ENCODE data around the gene RAB18. TPM values are rescaled to one million over a fixed set of nuclear protein-coding genes. Genes with fewer than 3 reads are reported as not detected.

The RAB18 gene
- total RNA-seq, 4 donors from 2014 or later = 46.0 to 51.6 (median 47.1) TPM

- in situ Hi-C loops (cut with MboI; ENCODE audit: low sequenced_read_pairs in 4 of 4) = no loop called here
- Histone ChIP-seq H3K27me3 (no peaks in the 10 kb centered on the region), H3K36me3 (peaks cover 0 to 10% of the 10 kb centered on the region in 2 donors), H3K27ac (peak overlapping the region in 3 of 4 donors; percentile 2 to 45 (median 23)), H3K4me3 (no peak overlapping the region), H3K9me3 (no peaks in the 10 kb centered on the region), H3K4me1 (peaks cover 36 to 58% of the 10 kb centered on the region in 2 donors)
- no peak for TF ChIP-seq POLR2A (IDR thresholded peaks at IDR 0.05)
- no peak for TF ChIP-seq CTCF (IDR thresholded peaks at IDR 0.05 in 4 of 5, conservative IDR thresholded peaks at IDR 0.05 in 1 of 5)
- ATAC-seq (peak in 1 of 2 donors; percentile 61), DNase-seq (no peak)
- intact Hi-C loops (cut with DNase I; ENCODE audit: low total_unique reads) = no loop called here
Measured at GRCh38 chr10:27529010-27529783, 25.1 kb downstream of the RAB18 start.

GRCh38 chr10:27530477-27530876, 26.4 kb downstream of the RAB18 start:
- no peaks in the 10 kb centered on the region for H3K27me3 ChIP-seq
- H3K4me1 ChIP-seq = peaks cover 27 to 46% of the 10 kb centered on the region in 2 donors
- TF ChIP-seq CTCF (IDR thresholded peaks at IDR 0.05 in 4 of 5, conservative IDR thresholded peaks at IDR 0.05 in 1 of 5) = no peak
- no peak for TF ChIP-seq POLR2A (IDR thresholded peaks at IDR 0.05)
- in situ Hi-C loops (cut with MboI; ENCODE audit: low sequenced_read_pairs in 4 of 4) (no loop called here), intact Hi-C loops (cut with DNase I; ENCODE audit: low total_unique reads) (no loop called here)
- no peak for ATAC-seq
- DNase-seq = no peak
- no peak overlapping the region for H3K4me3 ChIP-seq
- H3K36me3 ChIP-seq = peaks cover 0 to 23% of the 10 kb centered on the region in 2 donors
- H3K9me3 ChIP-seq = no peaks in the 10 kb centered on the region
- no peak overlapping the region for H3K27ac ChIP-seq

GRCh38 chr10:27531336-27531847, 27.3 kb downstream of the RAB18 start:
- Histone ChIP-seq H3K27me3 (no peaks in the 10 kb centered on the region), H3K36me3 (peaks cover 0 to 26% of the 10 kb centered on the region in 2 donors), H3K4me3 (no peak overlapping the region), H3K9me3 (no peaks in the 10 kb centered on the region), H3K27ac (no peak overlapping the region), H3K4me1 (peaks cover 19 to 36% of the 10 kb centered on the region in 2 donors)
- TF ChIP-seq CTCF (IDR thresholded peaks at IDR 0.05 in 4 of 5, conservative IDR thresholded peaks at IDR 0.05 in 1 of 5) (no peak), POLR2A (IDR thresholded peaks at IDR 0.05) (no peak)
- no peak for DNase-seq
- in situ Hi-C loops (cut with MboI; ENCODE audit: low sequenced_read_pairs in 4 of 4) (no loop called here), intact Hi-C loops (cut with DNase I; ENCODE audit: low total_unique reads) (no loop called here)
- ATAC-seq = no peak

- no peak for DNase-seq
- peaks cover 0 to 45% of the 10 kb centered on the region in 2 donors for H3K36me3 ChIP-seq
- no peaks in the 10 kb centered on the region for H3K27me3 ChIP-seq
- no peak overlapping the region for H3K4me3 ChIP-seq
- no peak overlapping the region for H3K27ac ChIP-seq
- intact Hi-C loops (cut with DNase I; ENCODE audit: low total_unique reads) (no loop called here), in situ Hi-C loops (cut with MboI; ENCODE audit: low sequenced_read_pairs in 4 of 4) (no loop called here)
- peaks cover 2 to 12% of the 10 kb centered on the region in 2 donors for H3K4me1 ChIP-seq
- TF ChIP-seq POLR2A (IDR thresholded peaks at IDR 0.05) = no peak
- H3K9me3 ChIP-seq = no peaks in the 10 kb centered on the region
- ATAC-seq = no peak
Measured at GRCh38 chr10:27534161-27534700, 30.1 kb downstream of the RAB18 start.

- Histone ChIP-seq H3K4me1 (peaks cover 0 to 1% of the 10 kb centered on the region in 2 donors), H3K9me3 (no peaks in the 10 kb centered on the region), H3K4me3 (no peak overlapping the region), H3K27me3 (no peaks in the 10 kb centered on the region), H3K36me3 (peaks cover 0 to 45% of the 10 kb centered on the region in 2 donors), H3K27ac (no peak overlapping the region)
- in situ Hi-C loops (cut with MboI; ENCODE audit: low sequenced_read_pairs in 4 of 4) = no loop called here
- ATAC-seq (no peak), DNase-seq (no peak)
- TF ChIP-seq POLR2A (IDR thresholded peaks at IDR 0.05) (no peak), CTCF (IDR thresholded peaks at IDR 0.05 in 4 of 5, conservative IDR thresholded peaks at IDR 0.05 in 1 of 5) (no peak)
- intact Hi-C loops (cut with DNase I; ENCODE audit: low total_unique reads) = no loop called here
Measured at GRCh38 chr10:27535317-27535716, 31.2 kb downstream of the RAB18 start.

Data from gastrocnemius medialis (tissue), 4 donors.